CD8-positive, alpha-beta memory T cell (primary cell): Measurements from ENCODE around the gene SLC27A6. TPM values are rescaled to one million over a fixed set of nuclear protein-coding genes. Genes with fewer than 3 reads are reported as not detected.
"Not testable (repeated sequence)": the region's sequence is repeated elsewhere in the genome, so short reads cannot be mapped to it uniquely, and the experiment has no call there.

ENCODE experiments used
- CTCF ChIA-PET: fragments of 350-600 bp; sonication (Branson Sonifier 250); formaldehyde crosslinking; loops from one replicate; lab custom pipeline; 2021; ENCODE audit warnings: antibody characterized with exemption; lab: Charles Lee
- POLR2A ChIA-PET: fragments of 350-600 bp; sonication (Branson Sonifier 250); formaldehyde crosslinking; loops from one replicate; lab custom pipeline; 2021; ENCODE audit warnings: antibody characterized with exemption; lab: Charles Lee
- DNase-seq, 5 donors: peaks; one replicate each; pipeline versions ENCODE4 v3.0.0 to v3.0.0-alpha.2; 2020 to 2022; ENCODE audit warnings: mixed read lengths in 1 of 5
- H3K27ac ChIP-seq: one replicate; pipeline ENCODE4 v1.7.0; 2013; ENCODE audit warnings: low read depth, mild to moderate bottlenecking, low read length, moderate library complexity
- H3K27me3 ChIP-seq: 2 replicates; pipeline ENCODE4 v1.7.0; 2013; ENCODE audit warnings: low read length, mild to moderate bottlenecking; ENCODE audit not compliant: insufficient read depth, poor library complexity, severe bottlenecking
- H3K36me3 ChIP-seq: 2 replicates; pipeline ENCODE4 v1.7.0; 2013; ENCODE audit warnings: mild to moderate bottlenecking, low read length, moderate library complexity; ENCODE audit not compliant: insufficient read depth
- H3K4me1 ChIP-seq: 2 replicates; pipeline ENCODE4 v1.7.0; 2013; ENCODE audit warnings: mild to moderate bottlenecking, low read length, moderate library complexity; ENCODE audit not compliant: insufficient read depth
- H3K4me3 ChIP-seq: 2 replicates; pipeline ENCODE4 v1.7.0; 2013; ENCODE audit warnings: mild to moderate bottlenecking, low read length
- H3K9me3 ChIP-seq: 2 replicates; pipeline ENCODE4 v1.7.0; 2013; ENCODE audit warnings: mild to moderate bottlenecking, low read length
- H3K27ac Mint-ChIP-seq, 8 donors: one replicate each; pipeline ENCODE4 v1.8.0; 2020 to 2021; ENCODE audit warnings: mixed read lengths in 8 of 8, mild to moderate bottlenecking in 6 of 8, inconsistent platforms in 3 of 8, moderate library complexity in 3 of 8
- H3K27me3 Mint-ChIP-seq, 2 donors: one replicate each; pipeline ENCODE4 v1.8.0; 2020 to 2021; ENCODE audit warnings: mixed read lengths in 2 of 2, mild to moderate bottlenecking in 1 of 2, moderate library complexity in 1 of 2
- H3K36me3 Mint-ChIP-seq, 3 donors: one replicate each; pipeline ENCODE4 v1.8.0; 2020 to 2021; ENCODE audit warnings: mixed read lengths in 3 of 3, inconsistent platforms in 1 of 3, mild to moderate bottlenecking in 1 of 3
- H3K4me1 Mint-ChIP-seq, 3 donors: one replicate each; pipeline ENCODE4 v1.8.0; 2020 to 2021; ENCODE audit warnings: mixed read lengths in 3 of 3, inconsistent platforms in 1 of 3, mild to moderate bottlenecking in 1 of 3
- H3K4me3 Mint-ChIP-seq, 7 donors: one replicate each; pipeline ENCODE4 v1.8.0; 2020 to 2021; ENCODE audit warnings: mixed read lengths in 7 of 7, mild to moderate bottlenecking in 6 of 7, moderate library complexity in 4 of 7, inconsistent platforms in 2 of 7
- H3K9me3 Mint-ChIP-seq, 5 donors: one replicate each; pipeline ENCODE4 v1.8.0; 2020 to 2022; ENCODE audit warnings: mixed read lengths in 5 of 5, mild to moderate bottlenecking in 3 of 5, moderate library complexity in 2 of 5, inconsistent platforms in 1 of 5
- polyA plus RNA-seq: library from polyadenylated mRNA; unstranded; fragments of 300-500 nt; fragmentation: Illumina TruSeq; gene quantifications from one replicate; pipeline ENCODE4 v1.2.3, GENCODE V29; 2021
- total RNA-seq, 2 experiments: library from RNA; stranded (reverse); gene quantifications; one replicate each; pipeline ENCODE4 v1.2.3, GENCODE V29; 2021

The SLC27A6 gene
- total and polyA plus RNA-seq, 3 experiments from 2014 or later, result not detected

DNA sequence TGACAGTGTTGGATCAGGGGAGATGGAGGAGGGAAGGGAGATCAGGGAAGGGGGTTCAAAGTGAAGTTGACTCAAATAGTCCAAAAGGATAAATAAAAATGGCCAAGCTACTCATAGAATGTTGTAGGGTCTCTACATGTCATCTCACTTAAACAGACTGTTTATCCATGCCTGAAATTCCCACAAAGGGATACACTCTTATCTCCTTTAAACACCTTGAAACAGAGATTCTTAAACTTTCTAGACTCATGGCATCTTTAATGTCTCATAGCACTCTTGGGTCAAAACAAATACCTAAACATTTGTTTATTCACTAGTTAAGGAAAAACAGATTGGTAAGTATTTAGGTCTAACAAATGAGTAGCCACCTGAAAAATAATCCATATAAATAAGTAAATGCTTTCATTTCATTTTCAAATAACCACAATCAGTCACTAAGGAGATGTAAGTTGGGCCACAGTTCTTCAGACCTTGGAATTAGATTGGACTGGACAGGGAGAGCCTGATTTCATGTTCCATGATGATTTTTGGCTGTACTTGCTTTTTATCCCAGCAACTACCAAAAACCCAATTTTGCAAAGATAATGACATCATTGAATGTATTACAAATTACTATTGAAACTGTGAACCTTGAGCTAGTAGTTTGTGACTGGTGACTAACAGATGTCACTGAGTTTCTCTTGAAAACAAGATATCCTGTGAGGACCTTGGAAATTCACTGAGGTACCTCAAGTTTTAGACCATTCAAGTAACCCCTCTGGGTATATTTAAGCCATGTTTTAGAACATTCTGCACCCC, 66.8 kb downstream of the SLC27A6 start:
- POLR2A ChIA-PET, result no interaction called here
- H3K27ac ChIP-seq, result no peak overlapping the region
- no peaks in the 10 kb centered on the region for H3K36me3 ChIP-seq
- H3K36me3 Mint-ChIP-seq, result peaks cover 0 to 7% (median 0%) of the 10 kb centered on the region in 3 donors
- no peaks in the 10 kb centered on the region for H3K4me1 Mint-ChIP-seq
- no peaks in the 10 kb centered on the region for H3K9me3 ChIP-seq
- no peak for DNase-seq
- no peaks in the 10 kb centered on the region for H3K4me1 ChIP-seq
- peaks cover 3 to 15% of the 10 kb centered on the region in 2 donors for H3K27me3 Mint-ChIP-seq
- CTCF ChIA-PET, result no interaction called here
- peaks cover 0 to 7% (median 6%) of the 10 kb centered on the region in 5 donors for H3K9me3 Mint-ChIP-seq
- no peaks in the 10 kb centered on the region for H3K27me3 ChIP-seq
- no peak overlapping the region for H3K27ac Mint-ChIP-seq
- H3K4me3 Mint-ChIP-seq, result no peak overlapping the region
- H3K4me3 ChIP-seq, result no peak overlapping the region

- H3K36me3 Mint-ChIP-seq, H3K36me3 ChIP-seq, CTCF ChIA-PET, H3K4me3 ChIP-seq, H3K27ac ChIP-seq, DNase-seq, H3K4me3 Mint-ChIP-seq, H3K9me3 Mint-ChIP-seq, H3K4me1 Mint-ChIP-seq, H3K27me3 ChIP-seq, H3K27ac Mint-ChIP-seq, POLR2A ChIA-PET, H3K4me1 ChIP-seq, H3K9me3 ChIP-seq: not testable (repeated sequence)
- peaks cover 3 to 19% of the 10 kb centered on the region in 2 donors for H3K27me3 Mint-ChIP-seq
Observed at GRCh38 chr5:129036257-129036656, 71.0 kb downstream of the SLC27A6 start.

DNA sequence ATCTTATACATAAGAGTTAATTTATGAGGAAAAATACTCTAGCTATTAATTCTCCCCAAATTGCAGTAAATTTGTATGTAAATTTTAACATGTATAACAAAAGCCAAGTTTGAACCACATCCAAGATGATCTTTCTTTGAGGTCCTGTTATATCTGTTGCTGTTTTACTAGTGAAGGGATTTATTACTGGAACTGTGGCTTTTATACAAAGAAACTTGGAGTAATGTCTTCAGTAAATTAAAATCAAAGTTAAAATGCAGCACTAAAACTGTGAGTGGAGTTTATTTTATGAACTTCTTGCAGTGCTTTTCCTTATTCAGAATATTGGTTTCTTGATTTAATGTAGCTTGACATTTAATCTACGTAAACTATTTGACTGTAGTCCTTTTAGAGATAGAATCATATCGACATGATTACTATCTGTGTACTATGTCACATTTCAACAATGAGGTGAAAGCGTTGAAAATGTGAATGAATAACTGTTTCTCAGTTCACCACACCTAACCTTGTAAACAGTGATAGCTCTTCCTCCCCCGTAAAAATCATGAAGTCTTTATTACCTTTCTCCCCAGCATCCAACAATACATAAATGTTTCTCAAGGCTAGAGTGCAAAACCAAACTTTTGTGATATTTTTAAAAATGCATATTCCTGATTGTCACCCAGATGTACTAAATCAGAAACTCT, 76.1 kb downstream of the SLC27A6 start:
- POLR2A ChIA-PET, result no interaction called here
- H3K4me1 Mint-ChIP-seq, result no peaks in the 10 kb centered on the region
- no peak for DNase-seq
- H3K36me3 Mint-ChIP-seq, result no peaks in the 10 kb centered on the region
- Histone ChIP-seq H3K4me1 (no peaks in the 10 kb centered on the region), H3K27me3 (no peaks in the 10 kb centered on the region), H3K27ac (no peak overlapping the region), H3K36me3 (no peaks in the 10 kb centered on the region), H3K4me3 (no peak overlapping the region), H3K9me3 (no peaks in the 10 kb centered on the region)
- CTCF ChIA-PET, result no interaction called here
- peaks cover 1 to 4% of the 10 kb centered on the region in 2 donors for H3K27me3 Mint-ChIP-seq
- H3K27ac Mint-ChIP-seq, result no peak overlapping the region
- H3K4me3 Mint-ChIP-seq, result no peak overlapping the region
- peaks cover 8 to 16% (median 9%) of the 10 kb centered on the region in 5 donors for H3K9me3 Mint-ChIP-seq

DNA sequence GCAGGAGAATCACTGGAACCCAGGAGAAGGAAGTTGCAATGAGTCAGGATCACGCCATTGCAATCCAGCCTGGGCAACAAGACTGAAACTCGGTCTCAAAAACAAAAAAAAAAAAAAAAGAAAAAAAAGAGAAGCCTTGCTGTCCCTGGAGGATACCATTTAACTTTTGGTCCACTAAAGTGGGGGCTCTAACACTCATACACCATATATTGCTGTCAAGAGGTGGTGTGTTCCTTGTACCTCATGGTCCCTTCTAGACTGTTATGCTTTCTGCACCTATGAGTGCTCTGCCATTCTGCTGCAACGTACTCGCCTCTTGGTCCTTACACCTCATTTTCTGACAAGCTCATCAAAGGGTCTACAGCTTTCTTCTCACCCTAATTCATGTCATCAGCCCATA, 77.0 kb downstream of the SLC27A6 start:
- Histone ChIP-seq H3K4me3 (no peak overlapping the region), H3K36me3 (no peaks in the 10 kb centered on the region), H3K4me1 (no peaks in the 10 kb centered on the region), H3K27me3 (no peaks in the 10 kb centered on the region), H3K27ac (no peak overlapping the region), H3K9me3 (no peaks in the 10 kb centered on the region)
- peaks cover 1 to 4% of the 10 kb centered on the region in 2 donors for H3K27me3 Mint-ChIP-seq
- H3K36me3 Mint-ChIP-seq, result no peaks in the 10 kb centered on the region
- ChIA-PET CTCF (no interaction called here), POLR2A (no interaction called here)
- H3K9me3 Mint-ChIP-seq, result peaks cover 7 to 16% (median 9%) of the 10 kb centered on the region in 5 donors
- no peak for DNase-seq
- no peaks in the 10 kb centered on the region for H3K4me1 Mint-ChIP-seq
- H3K27ac Mint-ChIP-seq, result no peak overlapping the region
- H3K4me3 Mint-ChIP-seq, result no peak overlapping the region

DNA sequence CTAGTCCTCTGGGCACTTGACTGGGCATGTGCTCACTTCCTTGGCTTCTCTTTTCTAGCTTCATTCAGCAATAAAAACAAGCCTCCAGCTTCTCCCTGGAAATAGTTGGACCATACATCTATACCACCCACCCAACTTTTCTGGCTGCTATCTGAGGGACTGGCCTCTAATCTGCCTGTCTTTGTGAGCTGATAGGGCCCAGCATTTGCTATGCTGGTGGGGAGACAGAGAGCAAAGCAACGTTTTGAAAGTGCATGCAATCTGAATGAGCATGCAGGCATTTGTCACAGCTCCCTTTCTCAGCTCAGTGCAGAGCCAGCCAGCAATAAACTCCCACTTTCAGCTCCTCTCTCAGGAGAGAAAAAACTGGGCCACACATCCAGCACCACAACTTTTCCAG, 78.6 kb downstream of the SLC27A6 start:
- CTCF ChIA-PET, result no interaction called here
- no peaks in the 10 kb centered on the region for H3K27me3 ChIP-seq
- H3K36me3 Mint-ChIP-seq, result no peaks in the 10 kb centered on the region
- no peaks in the 10 kb centered on the region for H3K36me3 ChIP-seq
- no peaks in the 10 kb centered on the region for H3K9me3 ChIP-seq
- H3K27ac ChIP-seq, result no peak overlapping the region
- no peak overlapping the region for H3K4me3 ChIP-seq
- peaks cover 1 to 4% of the 10 kb centered on the region in 2 donors for H3K27me3 Mint-ChIP-seq
- H3K4me1 ChIP-seq, result no peaks in the 10 kb centered on the region
- POLR2A ChIA-PET, result no interaction called here
- H3K4me3 Mint-ChIP-seq, result no peak overlapping the region
- no peak for DNase-seq
- H3K4me1 Mint-ChIP-seq, result no peaks in the 10 kb centered on the region
- peaks cover 5 to 16% (median 9%) of the 10 kb centered on the region in 5 donors for H3K9me3 Mint-ChIP-seq
- H3K27ac Mint-ChIP-seq, result no peak overlapping the region

DNA sequence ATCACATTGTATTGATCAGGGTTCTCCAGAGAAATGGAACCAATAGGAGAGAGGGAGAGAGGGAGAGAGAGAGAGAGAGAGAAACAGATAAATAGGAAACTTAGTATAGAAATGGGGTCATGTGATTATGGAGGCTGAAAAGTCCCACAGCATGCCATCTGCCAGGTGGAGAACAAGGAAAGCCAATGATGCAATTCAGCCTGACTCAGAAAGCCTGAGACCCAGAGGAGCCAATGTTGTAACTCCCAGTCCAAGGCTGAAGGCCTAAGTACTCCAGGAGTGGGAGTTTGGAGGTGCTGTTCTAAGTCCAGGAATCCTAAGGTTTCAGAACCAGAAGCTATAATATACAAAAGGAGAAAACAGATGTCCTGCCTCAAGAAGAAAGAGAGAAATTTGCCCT, 80.9 kb downstream of the SLC27A6 start:
- Mint-ChIP-seq H3K4me1 (no peaks in the 10 kb centered on the region), H3K9me3 (peaks cover 5 to 16% (median 9%) of the 10 kb centered on the region in 5 donors), H3K36me3 (no peaks in the 10 kb centered on the region), H3K27me3 (peaks cover 1 to 5% of the 10 kb centered on the region in 2 donors), H3K4me3 (no peak overlapping the region), H3K27ac (no peak overlapping the region)
- Histone ChIP-seq H3K27me3 (no peaks in the 10 kb centered on the region), H3K4me3 (no peak overlapping the region), H3K4me1 (no peaks in the 10 kb centered on the region), H3K27ac (no peak overlapping the region), H3K9me3 (no peaks in the 10 kb centered on the region), H3K36me3 (no peaks in the 10 kb centered on the region)
- CTCF ChIA-PET, result no interaction called here
- DNase-seq, result no peak
- POLR2A ChIA-PET, result no interaction called here

GRCh38 chr5:129048509-129048908, 83.2 kb downstream of the SLC27A6 start:
- Mint-ChIP-seq H3K36me3 (no peaks in the 10 kb centered on the region), H3K4me1 (no peaks in the 10 kb centered on the region), H3K4me3 (no peak overlapping the region), H3K9me3 (peaks cover 3 to 16% (median 9%) of the 10 kb centered on the region in 5 donors), H3K27ac (no peak overlapping the region), H3K27me3 (peaks cover 1 to 9% of the 10 kb centered on the region in 2 donors)
- CTCF ChIA-PET, result no interaction called here
- no peaks in the 10 kb centered on the region for H3K9me3 ChIP-seq
- POLR2A ChIA-PET, result no interaction called here
- no peaks in the 10 kb centered on the region for H3K4me1 ChIP-seq
- no peak overlapping the region for H3K4me3 ChIP-seq
- no peak overlapping the region for H3K27ac ChIP-seq
- no peak for DNase-seq
- H3K36me3 ChIP-seq, result no peaks in the 10 kb centered on the region
- H3K27me3 ChIP-seq, result no peaks in the 10 kb centered on the region

GRCh38 chr5:129049126-129049799, 84.0 kb downstream of the SLC27A6 start:
- Histone ChIP-seq H3K9me3 (no peaks in the 10 kb centered on the region), H3K27ac (no peak overlapping the region), H3K27me3 (no peaks in the 10 kb centered on the region), H3K36me3 (no peaks in the 10 kb centered on the region), H3K4me1 (no peaks in the 10 kb centered on the region), H3K4me3 (no peak overlapping the region)
- POLR2A ChIA-PET, result no interaction called here
- Mint-ChIP-seq H3K27ac (no peak overlapping the region), H3K27me3 (peaks cover under 1 to 9% of the 10 kb centered on the region in 2 donors), H3K4me1 (no peaks in the 10 kb centered on the region), H3K9me3 (peaks cover 1 to 12% (median 6%) of the 10 kb centered on the region in 5 donors), H3K4me3 (no peak overlapping the region), H3K36me3 (no peaks in the 10 kb centered on the region)
- CTCF ChIA-PET, result no interaction called here
- no peak for DNase-seq
